ENCODE data around the gene HDAC4.

The HDAC4 gene

DNA sequence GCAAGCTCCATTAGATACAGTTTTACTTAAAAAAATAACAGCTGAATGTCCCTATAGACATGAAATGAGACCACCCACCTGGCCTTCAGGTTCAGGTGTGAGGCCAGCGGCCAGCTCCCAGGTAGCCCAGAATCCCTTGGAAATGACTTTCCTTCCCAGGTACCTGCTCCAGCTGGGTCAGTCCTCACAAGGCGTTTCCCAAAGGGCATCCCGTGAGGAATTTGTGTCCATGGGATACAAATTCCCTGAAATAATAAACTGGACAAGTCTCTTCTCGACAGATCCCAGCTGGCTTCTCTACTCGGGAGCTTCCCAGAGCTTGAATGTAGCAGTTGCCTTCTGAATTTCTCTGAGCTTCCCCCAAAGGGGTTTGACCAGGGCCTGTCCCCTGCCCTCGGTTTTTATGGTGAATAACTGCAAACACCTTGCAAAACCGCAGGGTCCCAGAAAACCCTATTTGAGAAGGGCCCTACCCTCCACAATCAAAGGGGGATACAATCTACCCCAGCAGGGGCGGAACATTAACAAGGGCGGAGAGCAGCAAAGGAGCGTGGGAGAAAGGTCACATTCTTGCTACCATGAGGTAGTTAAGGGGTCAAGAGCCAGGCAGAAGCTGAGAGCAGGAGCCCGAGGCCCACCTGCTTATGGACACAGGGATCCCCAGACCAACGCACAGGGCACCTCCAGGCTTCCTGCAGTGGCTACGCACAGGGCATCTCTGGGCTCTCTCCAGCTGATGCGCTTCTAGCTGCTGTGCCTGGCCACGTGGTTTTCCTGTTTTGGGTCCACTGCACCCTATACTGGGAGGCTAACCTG, 107.7 kb downstream of the HDAC4 start:
- TF ChIP-seq ELF4 (IDR thresholded peaks at IDR 0.05) (no peak), CTBP1 (IDR thresholded peaks at IDR 0.05; ENCODE audit: borderline replicate concordance) (no peak), ARNT (IDR thresholded peaks at IDR 0.05) (no peak), FOXK2 (IDR thresholded peaks at IDR 0.05) (no peak), SUZ12 (IDR thresholded peaks at IDR 0.05) (no peak)
- TF ChIP-seq, protein P1, sequence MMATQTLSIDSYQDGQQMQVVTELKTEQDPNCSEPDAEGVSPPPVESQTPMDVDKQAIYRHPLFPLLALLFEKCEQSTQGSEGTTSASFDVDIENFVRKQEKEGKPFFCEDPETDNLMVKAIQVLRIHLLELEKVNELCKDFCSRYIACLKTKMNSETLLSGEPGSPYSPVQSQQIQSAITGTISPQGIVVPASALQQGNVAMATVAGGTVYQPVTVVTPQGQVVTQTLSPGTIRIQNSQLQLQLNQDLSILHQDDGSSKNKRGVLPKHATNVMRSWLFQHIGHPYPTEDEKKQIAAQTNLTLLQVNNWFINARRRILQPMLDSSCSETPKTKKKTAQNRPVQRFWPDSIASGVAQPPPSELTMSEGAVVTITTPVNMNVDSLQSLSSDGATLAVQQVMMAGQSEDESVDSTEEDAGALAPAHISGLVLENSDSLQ (IDR thresholded peaks at IDR 0.05): no peak
- ChIA-PET POLR2A (interaction anchor here (0.8 kb wide), 1 partner anchor 108 kb away, joined by 3 read pairs; the partner anchor contains the start of gene HDAC4), CTCF (no interaction called here)
- no peak for DNase-seq (ENCODE audit: extremely low spot score)

DNA sequence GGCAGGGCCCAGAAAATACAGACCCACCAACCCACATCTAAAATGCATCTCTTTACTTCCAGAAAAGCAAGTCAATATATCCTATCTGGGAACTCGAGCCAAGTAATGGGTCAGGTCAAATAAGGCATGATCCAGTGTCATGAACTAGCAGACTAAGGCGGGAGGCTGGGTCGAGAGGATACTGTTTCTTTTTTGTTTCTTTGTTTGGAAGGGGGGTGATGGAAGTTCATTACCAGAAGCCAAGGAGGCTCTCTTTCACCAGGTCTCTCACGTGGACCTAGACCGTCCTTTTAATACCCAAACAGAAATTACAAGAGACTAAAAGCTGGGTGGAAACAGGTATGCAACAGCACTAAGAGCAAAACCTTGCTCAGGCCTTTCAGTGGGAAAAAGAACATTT, 108.3 kb downstream of the HDAC4 start:
- CTCF ChIA-PET: no interaction called here
- POLR2A ChIA-PET: no interaction called here
- TF ChIP-seq FOXM1 (IDR thresholded peaks at IDR 0.05; ENCODE audit: borderline replicate concordance): no peak
- DNase-seq (ENCODE audit: extremely low spot score): no peak

DNA sequence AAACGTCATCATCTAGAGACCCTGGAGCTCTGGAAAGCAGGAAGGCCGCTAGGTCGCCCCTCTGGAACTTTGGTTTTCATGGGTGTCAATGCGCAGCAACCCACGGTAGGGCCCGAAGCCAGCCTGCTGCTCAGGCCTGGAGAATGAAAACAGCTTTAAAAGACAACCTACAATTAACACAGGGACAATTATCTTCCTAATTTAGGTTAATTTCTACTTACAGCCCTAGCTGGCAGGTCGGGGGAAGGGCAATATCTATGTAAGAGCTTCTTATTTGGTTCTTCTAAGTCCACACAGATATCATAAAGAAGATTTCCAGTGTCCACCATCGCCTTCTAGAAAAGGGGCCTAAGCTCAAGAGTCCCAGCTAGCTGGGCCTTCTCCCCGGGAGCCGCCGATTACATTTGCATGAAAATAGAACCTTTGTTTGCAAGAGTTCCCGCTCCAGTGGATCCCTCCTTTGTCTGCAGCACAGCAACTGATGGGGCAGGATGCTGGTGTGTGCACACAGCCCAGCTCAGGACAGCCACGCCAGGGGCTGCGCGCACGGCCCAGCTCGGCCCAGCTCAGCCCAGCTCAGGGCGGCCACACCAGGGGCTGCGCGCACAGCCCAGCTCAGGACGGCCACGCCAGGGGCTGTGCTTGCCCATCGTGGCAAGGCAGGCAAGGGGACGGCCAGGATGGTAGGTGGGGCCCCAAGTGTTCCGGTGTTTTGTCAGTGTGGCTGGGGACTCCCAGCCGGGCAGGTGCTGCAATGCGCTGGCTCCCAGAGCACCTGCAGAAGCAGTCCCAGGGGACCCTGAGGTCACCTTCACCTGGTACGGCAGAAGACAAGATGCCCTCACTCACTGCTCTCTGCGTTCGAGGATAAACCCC, 109.1 kb downstream of the HDAC4 start:
- CTCF ChIA-PET: no interaction called here
- no peak for DNase-seq (ENCODE audit: extremely low spot score)
- no peak for TF ChIP-seq SUZ12 (IDR thresholded peaks at IDR 0.05)
- no peak for TF ChIP-seq HDGF (IDR thresholded peaks at IDR 0.05; ENCODE audit: borderline replicate concordance)
- TF ChIP-seq CTBP1 (IDR thresholded peaks at IDR 0.05; ENCODE audit: borderline replicate concordance): no peak
- no peak for TF ChIP-seq BHLHE40 (IDR thresholded peaks at IDR 0.05; ENCODE audit: borderline replicate concordance)
- no peak for TF ChIP-seq LEF1 (IDR thresholded peaks at IDR 0.05; ENCODE audit: borderline replicate concordance)
- TF ChIP-seq, protein P1 (IDR thresholded peaks at IDR 0.05): no peak
- TF ChIP-seq TARDBP (IDR thresholded peaks at IDR 0.05): no peak
- POLR2A ChIA-PET: interaction anchor here (0.7 kb wide), 1 partner anchor 12 kb away, joined by 4 read pairs; no protein-coding TSS in a partner anchor

DNA sequence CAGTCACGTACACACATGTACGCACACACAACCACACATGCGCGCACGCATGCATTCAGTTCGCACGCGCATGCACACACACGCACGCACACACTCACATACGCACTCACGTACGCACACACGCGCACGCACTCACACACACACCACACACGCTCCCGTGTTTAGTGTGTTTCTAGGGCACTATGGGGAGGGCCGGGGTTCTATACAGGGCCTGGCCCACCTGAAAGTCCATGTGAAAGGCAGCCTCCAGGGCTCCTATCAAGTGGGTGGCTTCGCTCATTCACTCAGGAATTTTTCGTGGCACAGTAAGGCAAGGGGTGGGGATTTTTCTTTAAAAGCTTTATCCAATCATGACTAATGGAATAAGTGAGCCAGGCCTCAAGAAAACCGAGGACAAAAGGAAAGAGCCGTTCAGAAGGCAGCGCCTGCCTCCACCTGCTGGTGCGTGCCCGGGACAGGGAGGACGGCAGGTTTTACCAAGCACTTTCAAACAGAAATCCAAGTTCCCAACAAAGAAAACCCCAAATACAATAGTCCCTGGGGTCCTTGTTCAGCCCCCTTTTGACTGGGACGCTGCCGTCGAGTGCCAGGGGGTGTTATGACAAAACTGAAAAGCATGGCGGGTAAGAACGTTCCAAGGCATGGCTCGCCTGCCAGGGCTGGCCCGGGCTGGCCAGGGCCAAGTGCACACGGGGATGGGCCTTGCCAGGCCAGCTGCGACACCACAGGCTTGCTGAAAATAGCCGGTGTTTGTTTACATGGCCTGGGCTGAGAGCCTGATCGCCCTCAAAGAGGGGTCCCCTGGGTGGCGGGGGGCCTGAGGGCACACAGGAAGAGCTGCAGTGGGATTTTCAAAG, 110.0 kb downstream of the HDAC4 start:
- no peak for DNase-seq (ENCODE audit: extremely low spot score)
- POLR2A ChIA-PET: interaction anchor here (0.7 kb wide), 1 partner anchor 13 kb away, joined by 4 read pairs; no protein-coding TSS in a partner anchor
- CTCF ChIA-PET: no interaction called here
- no peak for TF ChIP-seq LEF1 (IDR thresholded peaks at IDR 0.05; ENCODE audit: borderline replicate concordance)
- no peak for TF ChIP-seq FOXA1 (IDR thresholded peaks at IDR 0.05)
- no peak for TF ChIP-seq NFRKB (IDR thresholded peaks at IDR 0.05)
- no peak for TF ChIP-seq CTBP1 (IDR thresholded peaks at IDR 0.05; ENCODE audit: borderline replicate concordance)

DNA sequence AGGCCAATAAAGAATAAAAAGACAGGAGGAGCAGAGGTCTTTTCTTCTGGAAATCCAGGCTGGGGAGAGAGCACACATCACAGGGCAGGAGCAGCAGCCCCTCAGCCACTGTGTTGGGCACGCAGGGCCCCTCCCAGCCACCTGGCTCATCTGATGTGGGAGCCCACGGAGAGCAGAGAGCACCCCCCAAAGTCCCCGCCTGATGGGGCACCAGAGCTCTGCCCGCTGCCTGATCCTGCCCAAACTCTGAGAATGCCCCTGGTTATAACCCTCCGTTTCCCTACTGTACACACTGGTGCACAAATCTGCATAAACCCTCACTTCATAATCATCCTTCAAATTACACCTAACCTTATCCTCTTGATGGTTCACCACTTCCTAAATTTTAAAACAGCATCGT, 111.3 kb downstream of the HDAC4 start:
- no peak for DNase-seq (ENCODE audit: extremely low spot score)
- ChIA-PET POLR2A (no interaction called here), CTCF (no interaction called here)
- no peak for TF ChIP-seq FOXM1 (IDR thresholded peaks at IDR 0.05; ENCODE audit: borderline replicate concordance)
- TF ChIP-seq TARDBP (IDR thresholded peaks at IDR 0.05): no peak

DNA sequence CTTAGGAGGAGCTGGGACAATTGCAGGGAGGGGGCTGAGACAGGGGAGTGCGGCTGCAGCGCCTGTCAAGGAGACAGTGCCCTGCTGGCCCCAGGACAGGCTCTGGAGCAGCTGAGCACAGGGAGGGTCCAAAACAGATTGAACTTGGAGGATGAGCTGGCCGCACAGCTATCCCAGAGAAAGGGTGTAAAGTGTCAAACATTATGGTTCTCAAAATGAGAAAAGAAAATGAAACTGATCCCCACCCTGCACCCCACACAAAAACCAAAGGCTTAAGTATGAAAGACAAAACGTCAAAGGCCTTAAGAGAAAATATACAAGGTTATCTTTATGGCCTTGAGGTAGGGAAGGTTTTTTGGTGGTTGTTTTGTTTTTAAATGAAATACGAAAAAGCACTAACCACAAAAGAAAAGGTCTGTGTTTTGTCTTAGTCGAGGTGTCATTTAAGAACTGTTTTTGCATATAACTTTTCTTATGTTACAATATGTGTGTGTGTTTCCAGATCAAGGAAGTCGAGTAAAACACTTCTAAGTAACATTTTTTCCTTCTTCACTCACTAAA, 111.8 kb downstream of the HDAC4 start:
- DNase-seq (ENCODE audit: extremely low spot score): peak; percentile 14
- ChIA-PET POLR2A (no interaction called here), CTCF (no interaction called here)
- TF ChIP-seq LEF1 (IDR thresholded peaks at IDR 0.05; ENCODE audit: borderline replicate concordance) (no peak), SUZ12 (IDR thresholded peaks at IDR 0.05) (no peak), BHLHE40 (IDR thresholded peaks at IDR 0.05; ENCODE audit: borderline replicate concordance) (no peak), FOXK2 (IDR thresholded peaks at IDR 0.05) (no peak), ELF4 (IDR thresholded peaks at IDR 0.05) (no peak), L3MBTL2 (conservative IDR thresholded peaks at IDR 0.05) (no peak), TARDBP (IDR thresholded peaks at IDR 0.05) (no peak), NFRKB (IDR thresholded peaks at IDR 0.05) (no peak), SP1 (IDR thresholded peaks at IDR 0.05) (no peak), FOXA1 (IDR thresholded peaks at IDR 0.05) (no peak)

DNA sequence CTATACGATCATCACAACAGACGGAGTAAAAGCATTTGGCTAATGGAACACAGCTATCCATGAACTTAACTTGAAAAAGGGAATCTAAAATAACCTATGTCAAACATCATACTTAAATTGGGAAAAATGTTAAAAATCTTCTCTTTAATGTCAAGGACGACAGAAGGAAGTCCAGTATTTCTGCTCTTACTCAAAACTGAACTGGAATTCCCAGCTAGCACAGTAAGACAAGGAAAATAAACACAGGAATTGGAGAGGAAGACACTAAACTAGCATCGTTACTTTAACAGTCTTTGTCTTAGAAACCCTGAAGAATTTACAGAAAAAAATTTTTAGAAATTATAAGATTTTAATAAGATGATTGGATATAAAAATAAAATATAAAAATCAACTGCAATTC, 112.6 kb downstream of the HDAC4 start:
- POLR2A ChIA-PET: no interaction called here
- CTCF ChIA-PET: interaction anchor here (0.6 kb wide), 1 partner anchor 734 kb away, joined by 3 read pairs; no protein-coding TSS in a partner anchor

More for the DNA sequence above, 112.6 kb downstream of the HDAC4 start:
- no peak for DNase-seq (ENCODE audit: extremely low spot score)
- TF ChIP-seq FOXK2 (IDR thresholded peaks at IDR 0.05) (no peak), ZNF384 (IDR thresholded peaks at IDR 0.05) (no peak), TARDBP (IDR thresholded peaks at IDR 0.05) (no peak), SP1 (IDR thresholded peaks at IDR 0.05) (no peak), L3MBTL2 (conservative IDR thresholded peaks at IDR 0.05) (no peak), SUZ12 (IDR thresholded peaks at IDR 0.05) (no peak), ELF4 (IDR thresholded peaks at IDR 0.05) (no peak), NFRKB (IDR thresholded peaks at IDR 0.05) (no peak), ARNT (IDR thresholded peaks at IDR 0.05) (no peak), HDGF (IDR thresholded peaks at IDR 0.05; ENCODE audit: borderline replicate concordance) (no peak), FOXM1 (IDR thresholded peaks at IDR 0.05; ENCODE audit: borderline replicate concordance) (no peak), BHLHE40 (IDR thresholded peaks at IDR 0.05; ENCODE audit: borderline replicate concordance) (no peak), FOXA1 (IDR thresholded peaks at IDR 0.05) (no peak), CTBP1 (IDR thresholded peaks at IDR 0.05; ENCODE audit: borderline replicate concordance) (no peak), LEF1 (IDR thresholded peaks at IDR 0.05; ENCODE audit: borderline replicate concordance) (no peak)
- TF ChIP-seq, protein P1 (IDR thresholded peaks at IDR 0.05): no peak

All from HEK293T (cell line).